ENCODE measurements around the gene SLC22A2. TPM values are rescaled to one million over a fixed set of nuclear protein-coding genes. Genes with fewer than 3 reads are reported as not detected.

The SLC22A2 gene
- total RNA-seq, 1 experiment from 2014 or later = 0.96 TPM

DNA sequence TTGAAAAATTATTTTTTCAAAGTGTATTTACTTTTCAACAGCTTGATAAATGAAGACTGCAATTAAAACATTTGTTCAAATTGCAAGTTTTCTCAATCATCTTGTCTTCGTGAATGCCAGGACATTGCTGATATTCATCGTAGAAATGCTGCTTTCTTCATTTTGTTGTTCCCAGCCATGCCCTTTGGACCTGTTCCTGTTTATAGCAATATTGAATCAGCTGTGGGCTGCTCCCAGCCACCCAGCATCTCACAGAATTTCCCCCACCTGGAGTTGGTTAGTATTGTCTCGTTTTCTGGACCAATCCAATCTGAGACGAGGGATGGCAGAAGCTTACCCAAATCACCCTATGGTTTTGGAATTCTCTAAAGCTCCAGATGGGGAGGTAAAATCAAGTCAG lies 40.8 kb downstream of the SLC22A2 start:
- DNase-seq (ENCODE audit: low spot score) (no peak), ATAC-seq (no peak)
- Mint-ChIP-seq H3K4me3 (no peak overlapping the region), H3K27me3 (ENCODE audit: low read depth) (peaks cover 5% of the 10 kb centered on the region), H3K9me3 (peaks cover 50% of the 10 kb centered on the region), H3K36me3 (peaks cover 41% of the 10 kb centered on the region), H3K4me1 (peaks cover 24% of the 10 kb centered on the region), H3K27ac (no peak overlapping the region)
- ChIA-PET CTCF (no interaction called here), POLR2A (no interaction called here)
- TF ChIP-seq, protein P1, sequence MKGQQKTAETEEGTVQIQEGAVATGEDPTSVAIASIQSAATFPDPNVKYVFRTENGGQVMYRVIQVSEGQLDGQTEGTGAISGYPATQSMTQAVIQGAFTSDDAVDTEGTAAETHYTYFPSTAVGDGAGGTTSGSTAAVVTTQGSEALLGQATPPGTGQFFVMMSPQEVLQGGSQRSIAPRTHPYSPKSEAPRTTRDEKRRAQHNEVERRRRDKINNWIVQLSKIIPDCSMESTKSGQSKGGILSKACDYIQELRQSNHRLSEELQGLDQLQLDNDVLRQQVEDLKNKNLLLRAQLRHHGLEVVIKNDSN (CRISPR knock-in tag; IDR thresholded peaks at IDR 0.05) = no peak
- TF ChIP-seq MYBL2 (CRISPR knock-in tag; IDR thresholded peaks at IDR 0.05) = no peak
- no peak for TF ChIP-seq KAT7 (CRISPR knock-in tag; IDR thresholded peaks at IDR 0.05; ENCODE audit: borderline replicate concordance)
- TF ChIP-seq, protein P2, sequence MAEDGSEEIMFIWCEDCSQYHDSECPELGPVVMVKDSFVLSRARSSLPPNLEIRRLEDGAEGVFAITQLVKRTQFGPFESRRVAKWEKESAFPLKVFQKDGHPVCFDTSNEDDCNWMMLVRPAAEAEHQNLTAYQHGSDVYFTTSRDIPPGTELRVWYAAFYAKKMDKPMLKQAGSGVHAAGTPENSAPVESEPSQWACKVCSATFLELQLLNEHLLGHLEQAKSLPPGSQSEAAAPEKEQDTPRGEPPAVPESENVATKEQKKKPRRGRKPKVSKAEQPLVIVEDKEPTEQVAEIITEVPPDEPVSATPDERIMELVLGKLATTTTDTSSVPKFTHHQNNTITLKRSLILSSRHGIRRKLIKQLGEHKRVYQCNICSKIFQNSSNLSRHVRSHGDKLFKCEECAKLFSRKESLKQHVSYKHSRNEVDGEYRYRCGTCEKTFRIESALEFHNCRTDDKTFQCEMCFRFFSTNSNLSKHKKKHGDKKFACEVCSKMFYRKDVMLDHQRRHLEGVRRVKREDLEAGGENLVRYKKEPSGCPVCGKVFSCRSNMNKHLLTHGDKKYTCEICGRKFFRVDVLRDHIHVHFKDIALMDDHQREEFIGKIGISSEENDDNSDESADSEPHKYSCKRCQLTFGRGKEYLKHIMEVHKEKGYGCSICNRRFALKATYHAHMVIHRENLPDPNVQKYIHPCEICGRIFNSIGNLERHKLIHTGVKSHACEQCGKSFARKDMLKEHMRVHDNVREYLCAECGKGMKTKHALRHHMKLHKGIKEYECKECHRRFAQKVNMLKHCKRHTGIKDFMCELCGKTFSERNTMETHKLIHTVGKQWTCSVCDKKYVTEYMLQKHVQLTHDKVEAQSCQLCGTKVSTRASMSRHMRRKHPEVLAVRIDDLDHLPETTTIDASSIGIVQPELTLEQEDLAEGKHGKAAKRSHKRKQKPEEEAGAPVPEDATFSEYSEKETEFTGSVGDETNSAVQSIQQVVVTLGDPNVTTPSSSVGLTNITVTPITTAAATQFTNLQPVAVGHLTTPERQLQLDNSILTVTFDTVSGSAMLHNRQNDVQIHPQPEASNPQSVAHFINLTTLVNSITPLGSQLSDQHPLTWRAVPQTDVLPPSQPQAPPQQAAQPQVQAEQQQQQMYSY (CRISPR knock-in tag; IDR thresholded peaks at IDR 0.05) = no peak
- no peak for TF ChIP-seq ZNF423 (CRISPR knock-in tag; IDR thresholded peaks at IDR 0.05)
- TF ChIP-seq TCF7 (CRISPR knock-in tag; IDR thresholded peaks at IDR 0.05; ENCODE audit: low read depth) = no peak
- no peak for TF ChIP-seq NR2C2 (CRISPR knock-in tag; IDR thresholded peaks at IDR 0.05)
- TF ChIP-seq, protein P3, sequence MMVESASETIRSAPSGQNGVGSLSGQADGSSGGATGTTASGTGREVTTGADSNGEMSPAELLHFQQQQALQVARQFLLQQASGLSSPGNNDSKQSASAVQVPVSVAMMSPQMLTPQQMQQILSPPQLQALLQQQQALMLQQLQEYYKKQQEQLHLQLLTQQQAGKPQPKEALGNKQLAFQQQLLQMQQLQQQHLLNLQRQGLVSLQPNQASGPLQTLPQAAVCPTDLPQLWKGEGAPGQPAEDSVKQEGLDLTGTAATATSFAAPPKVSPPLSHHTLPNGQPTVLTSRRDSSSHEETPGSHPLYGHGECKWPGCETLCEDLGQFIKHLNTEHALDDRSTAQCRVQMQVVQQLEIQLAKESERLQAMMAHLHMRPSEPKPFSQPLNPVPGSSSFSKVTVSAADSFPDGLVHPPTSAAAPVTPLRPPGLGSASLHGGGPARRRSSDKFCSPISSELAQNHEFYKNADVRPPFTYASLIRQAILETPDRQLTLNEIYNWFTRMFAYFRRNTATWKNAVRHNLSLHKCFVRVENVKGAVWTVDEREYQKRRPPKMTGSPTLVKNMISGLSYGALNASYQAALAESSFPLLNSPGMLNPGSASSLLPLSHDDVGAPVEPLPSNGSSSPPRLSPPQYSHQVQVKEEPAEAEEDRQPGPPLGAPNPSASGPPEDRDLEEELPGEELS (CRISPR knock-in tag; IDR thresholded peaks at IDR 0.05) = no peak
- no peak for TF ChIP-seq NR1H2 (CRISPR knock-in tag; IDR thresholded peaks at IDR 0.05)
- no peak for TF ChIP-seq ZNF121 (CRISPR knock-in tag; IDR thresholded peaks at IDR 0.05)
- TF ChIP-seq NFATC4 (CRISPR knock-in tag; IDR thresholded peaks at IDR 0.05) = no peak
- TF ChIP-seq OVOL2 (CRISPR knock-in tag; IDR thresholded peaks at IDR 0.05; ENCODE audit: borderline replicate concordance) = no peak
- TF ChIP-seq, protein P4, sequence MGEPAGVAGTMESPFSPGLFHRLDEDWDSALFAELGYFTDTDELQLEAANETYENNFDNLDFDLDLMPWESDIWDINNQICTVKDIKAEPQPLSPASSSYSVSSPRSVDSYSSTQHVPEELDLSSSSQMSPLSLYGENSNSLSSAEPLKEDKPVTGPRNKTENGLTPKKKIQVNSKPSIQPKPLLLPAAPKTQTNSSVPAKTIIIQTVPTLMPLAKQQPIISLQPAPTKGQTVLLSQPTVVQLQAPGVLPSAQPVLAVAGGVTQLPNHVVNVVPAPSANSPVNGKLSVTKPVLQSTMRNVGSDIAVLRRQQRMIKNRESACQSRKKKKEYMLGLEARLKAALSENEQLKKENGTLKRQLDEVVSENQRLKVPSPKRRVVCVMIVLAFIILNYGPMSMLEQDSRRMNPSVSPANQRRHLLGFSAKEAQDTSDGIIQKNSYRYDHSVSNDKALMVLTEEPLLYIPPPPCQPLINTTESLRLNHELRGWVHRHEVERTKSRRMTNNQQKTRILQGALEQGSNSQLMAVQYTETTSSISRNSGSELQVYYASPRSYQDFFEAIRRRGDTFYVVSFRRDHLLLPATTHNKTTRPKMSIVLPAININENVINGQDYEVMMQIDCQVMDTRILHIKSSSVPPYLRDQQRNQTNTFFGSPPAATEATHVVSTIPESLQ (CRISPR knock-in tag; IDR thresholded peaks at IDR 0.05) = no peak
- TF ChIP-seq HMGA2 (CRISPR knock-in tag; IDR thresholded peaks at IDR 0.05) = no peak
- TF ChIP-seq, protein P5, sequence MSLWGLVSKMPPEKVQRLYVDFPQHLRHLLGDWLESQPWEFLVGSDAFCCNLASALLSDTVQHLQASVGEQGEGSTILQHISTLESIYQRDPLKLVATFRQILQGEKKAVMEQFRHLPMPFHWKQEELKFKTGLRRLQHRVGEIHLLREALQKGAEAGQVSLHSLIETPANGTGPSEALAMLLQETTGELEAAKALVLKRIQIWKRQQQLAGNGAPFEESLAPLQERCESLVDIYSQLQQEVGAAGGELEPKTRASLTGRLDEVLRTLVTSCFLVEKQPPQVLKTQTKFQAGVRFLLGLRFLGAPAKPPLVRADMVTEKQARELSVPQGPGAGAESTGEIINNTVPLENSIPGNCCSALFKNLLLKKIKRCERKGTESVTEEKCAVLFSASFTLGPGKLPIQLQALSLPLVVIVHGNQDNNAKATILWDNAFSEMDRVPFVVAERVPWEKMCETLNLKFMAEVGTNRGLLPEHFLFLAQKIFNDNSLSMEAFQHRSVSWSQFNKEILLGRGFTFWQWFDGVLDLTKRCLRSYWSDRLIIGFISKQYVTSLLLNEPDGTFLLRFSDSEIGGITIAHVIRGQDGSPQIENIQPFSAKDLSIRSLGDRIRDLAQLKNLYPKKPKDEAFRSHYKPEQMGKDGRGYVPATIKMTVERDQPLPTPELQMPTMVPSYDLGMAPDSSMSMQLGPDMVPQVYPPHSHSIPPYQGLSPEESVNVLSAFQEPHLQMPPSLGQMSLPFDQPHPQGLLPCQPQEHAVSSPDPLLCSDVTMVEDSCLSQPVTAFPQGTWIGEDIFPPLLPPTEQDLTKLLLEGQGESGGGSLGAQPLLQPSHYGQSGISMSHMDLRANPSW (CRISPR knock-in tag; conservative IDR thresholded peaks at IDR 0.05; ENCODE audit: low read depth) = no peak

DNA sequence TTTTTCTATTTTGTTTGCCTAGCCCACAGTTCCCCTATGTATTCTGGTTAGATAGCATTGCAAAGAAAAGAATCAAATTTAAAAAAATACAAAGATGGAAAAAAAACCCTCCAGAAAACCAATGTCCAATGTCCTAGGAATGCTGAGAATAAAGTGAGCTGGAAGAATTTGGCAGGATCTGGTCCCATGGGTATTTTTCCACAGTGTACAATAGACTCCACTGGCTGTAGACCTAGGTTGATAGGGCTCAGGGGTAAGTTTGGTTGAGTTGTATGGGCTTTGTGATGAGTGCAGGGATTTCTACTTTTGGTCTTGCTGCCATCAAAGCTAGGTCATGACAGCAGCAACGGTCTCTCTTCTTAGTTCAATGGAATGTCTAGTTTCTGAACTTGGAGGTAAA lies 41.5 kb downstream of the SLC22A2 start:
- Mint-ChIP-seq H3K9me3 (peaks cover 58% of the 10 kb centered on the region), H3K27me3 (ENCODE audit: low read depth) (peaks cover 5% of the 10 kb centered on the region), H3K27ac (no peak overlapping the region), H3K4me1 (peaks cover 16% of the 10 kb centered on the region), H3K4me3 (no peak overlapping the region), H3K36me3 (peaks cover 46% of the 10 kb centered on the region)
- no peak for DNase-seq (ENCODE audit: low spot score)
- TF ChIP-seq, protein P6, sequence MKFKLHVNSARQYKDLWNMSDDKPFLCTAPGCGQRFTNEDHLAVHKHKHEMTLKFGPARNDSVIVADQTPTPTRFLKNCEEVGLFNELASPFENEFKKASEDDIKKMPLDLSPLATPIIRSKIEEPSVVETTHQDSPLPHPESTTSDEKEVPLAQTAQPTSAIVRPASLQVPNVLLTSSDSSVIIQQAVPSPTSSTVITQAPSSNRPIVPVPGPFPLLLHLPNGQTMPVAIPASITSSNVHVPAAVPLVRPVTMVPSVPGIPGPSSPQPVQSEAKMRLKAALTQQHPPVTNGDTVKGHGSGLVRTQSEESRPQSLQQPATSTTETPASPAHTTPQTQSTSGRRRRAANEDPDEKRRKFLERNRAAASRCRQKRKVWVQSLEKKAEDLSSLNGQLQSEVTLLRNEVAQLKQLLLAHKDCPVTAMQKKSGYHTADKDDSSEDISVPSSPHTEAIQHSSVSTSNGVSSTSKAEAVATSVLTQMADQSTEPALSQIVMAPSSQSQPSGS (CRISPR knock-in tag; IDR thresholded peaks at IDR 0.05; ENCODE audit: borderline replicate concordance, low read depth) = no peak
- TF ChIP-seq, protein P7, sequence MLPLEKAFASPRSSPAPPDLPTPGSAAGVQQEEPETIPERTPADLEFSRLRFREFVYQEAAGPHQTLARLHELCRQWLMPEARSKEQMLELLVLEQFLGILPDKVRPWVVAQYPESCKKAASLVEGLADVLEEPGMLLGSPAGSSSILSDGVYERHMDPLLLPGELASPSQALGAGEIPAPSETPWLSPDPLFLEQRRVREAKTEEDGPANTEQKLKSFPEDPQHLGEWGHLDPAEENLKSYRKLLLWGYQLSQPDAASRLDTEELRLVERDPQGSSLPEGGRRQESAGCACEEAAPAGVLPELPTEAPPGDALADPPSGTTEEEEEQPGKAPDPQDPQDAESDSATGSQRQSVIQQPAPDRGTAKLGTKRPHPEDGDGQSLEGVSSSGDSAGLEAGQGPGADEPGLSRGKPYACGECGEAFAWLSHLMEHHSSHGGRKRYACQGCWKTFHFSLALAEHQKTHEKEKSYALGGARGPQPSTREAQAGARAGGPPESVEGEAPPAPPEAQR (CRISPR knock-in tag; IDR thresholded peaks at IDR 0.05) = no peak
- TF ChIP-seq JUN (CRISPR knock-in tag; IDR thresholded peaks at IDR 0.05) (no peak), OVOL2 (CRISPR knock-in tag; IDR thresholded peaks at IDR 0.05; ENCODE audit: borderline replicate concordance) (no peak)
- ChIA-PET POLR2A (no interaction called here), CTCF (no interaction called here)
- ATAC-seq = no peak
